Measurements from ENCODE around the gene C1orf21. TPM values are rescaled to one million over a fixed set of nuclear protein-coding genes. Genes with fewer than 3 reads are reported as not detected.

The C1orf21 gene
- total RNA-seq, 1 experiment from 2014 or later = 0.15 TPM

DNA sequence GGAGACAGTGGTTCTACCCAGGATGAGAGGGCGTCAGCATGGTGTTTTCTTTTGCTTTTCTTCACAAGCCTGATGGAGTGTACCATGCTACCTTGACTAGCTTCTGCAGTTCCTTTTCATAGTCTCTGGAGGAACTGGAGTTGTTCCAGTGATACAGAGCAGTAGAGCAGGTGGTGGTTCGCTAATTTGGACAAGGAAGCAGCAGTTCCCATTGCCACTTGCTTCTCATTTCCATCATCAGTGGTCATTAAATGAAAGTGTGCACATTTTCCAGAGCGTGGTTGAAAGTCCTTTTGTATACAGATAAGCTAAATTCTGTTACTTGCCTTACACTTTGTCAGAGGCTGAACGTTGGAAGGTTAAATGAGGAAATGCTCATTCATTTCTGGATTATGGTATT lies 182.3 kb downstream of the C1orf21 start:
- BruUV-seq (replicated peaks) = no TSS peak
- in situ Hi-C loops (cut with HindIII; ENCODE audit: low pct_unique_long_range_greater_than_20kb, low sequenced_read_pairs) = no loop called here

DNA sequence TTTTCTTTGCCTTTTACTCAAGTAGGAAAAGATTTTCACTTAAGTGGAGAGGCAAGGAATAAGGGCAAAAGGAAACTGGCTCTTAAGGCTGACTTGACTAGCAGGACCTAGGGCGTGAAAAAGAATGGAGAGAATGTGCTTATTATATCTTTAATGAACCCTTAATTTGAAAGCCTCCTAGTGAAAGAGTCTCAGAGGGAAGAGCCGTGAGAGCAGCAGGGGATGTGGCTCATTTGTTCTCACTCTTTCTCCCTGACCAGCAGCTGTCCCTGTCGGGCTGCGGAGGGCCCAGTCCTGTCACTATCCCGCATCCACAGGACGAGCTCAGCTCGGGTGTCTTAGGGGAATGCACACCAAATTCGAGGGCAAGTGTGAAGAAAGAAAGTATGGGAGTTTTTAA lies 187.8 kb downstream of the C1orf21 start:
- no peak overlapping the region for H3K4me3 ChIP-seq (ENCODE audit: low read depth in 2 of 2, low read length in 2 of 2)

More for the DNA sequence above, 182.3 kb downstream of the C1orf21 start:
- TF ChIP-seq, protein P1, sequence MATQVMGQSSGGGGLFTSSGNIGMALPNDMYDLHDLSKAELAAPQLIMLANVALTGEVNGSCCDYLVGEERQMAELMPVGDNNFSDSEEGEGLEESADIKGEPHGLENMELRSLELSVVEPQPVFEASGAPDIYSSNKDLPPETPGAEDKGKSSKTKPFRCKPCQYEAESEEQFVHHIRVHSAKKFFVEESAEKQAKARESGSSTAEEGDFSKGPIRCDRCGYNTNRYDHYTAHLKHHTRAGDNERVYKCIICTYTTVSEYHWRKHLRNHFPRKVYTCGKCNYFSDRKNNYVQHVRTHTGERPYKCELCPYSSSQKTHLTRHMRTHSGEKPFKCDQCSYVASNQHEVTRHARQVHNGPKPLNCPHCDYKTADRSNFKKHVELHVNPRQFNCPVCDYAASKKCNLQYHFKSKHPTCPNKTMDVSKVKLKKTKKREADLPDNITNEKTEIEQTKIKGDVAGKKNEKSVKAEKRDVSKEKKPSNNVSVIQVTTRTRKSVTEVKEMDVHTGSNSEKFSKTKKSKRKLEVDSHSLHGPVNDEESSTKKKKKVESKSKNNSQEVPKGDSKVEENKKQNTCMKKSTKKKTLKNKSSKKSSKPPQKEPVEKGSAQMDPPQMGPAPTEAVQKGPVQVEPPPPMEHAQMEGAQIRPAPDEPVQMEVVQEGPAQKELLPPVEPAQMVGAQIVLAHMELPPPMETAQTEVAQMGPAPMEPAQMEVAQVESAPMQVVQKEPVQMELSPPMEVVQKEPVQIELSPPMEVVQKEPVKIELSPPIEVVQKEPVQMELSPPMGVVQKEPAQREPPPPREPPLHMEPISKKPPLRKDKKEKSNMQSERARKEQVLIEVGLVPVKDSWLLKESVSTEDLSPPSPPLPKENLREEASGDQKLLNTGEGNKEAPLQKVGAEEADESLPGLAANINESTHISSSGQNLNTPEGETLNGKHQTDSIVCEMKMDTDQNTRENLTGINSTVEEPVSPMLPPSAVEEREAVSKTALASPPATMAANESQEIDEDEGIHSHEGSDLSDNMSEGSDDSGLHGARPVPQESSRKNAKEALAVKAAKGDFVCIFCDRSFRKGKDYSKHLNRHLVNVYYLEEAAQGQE (IDR thresholded peaks at IDR 0.05; ENCODE audit: insufficient read depth in 1 of 2, low read depth in 2 of 2, low read length in 1 of 2) = no peak
- TF ChIP-seq, protein P2, sequence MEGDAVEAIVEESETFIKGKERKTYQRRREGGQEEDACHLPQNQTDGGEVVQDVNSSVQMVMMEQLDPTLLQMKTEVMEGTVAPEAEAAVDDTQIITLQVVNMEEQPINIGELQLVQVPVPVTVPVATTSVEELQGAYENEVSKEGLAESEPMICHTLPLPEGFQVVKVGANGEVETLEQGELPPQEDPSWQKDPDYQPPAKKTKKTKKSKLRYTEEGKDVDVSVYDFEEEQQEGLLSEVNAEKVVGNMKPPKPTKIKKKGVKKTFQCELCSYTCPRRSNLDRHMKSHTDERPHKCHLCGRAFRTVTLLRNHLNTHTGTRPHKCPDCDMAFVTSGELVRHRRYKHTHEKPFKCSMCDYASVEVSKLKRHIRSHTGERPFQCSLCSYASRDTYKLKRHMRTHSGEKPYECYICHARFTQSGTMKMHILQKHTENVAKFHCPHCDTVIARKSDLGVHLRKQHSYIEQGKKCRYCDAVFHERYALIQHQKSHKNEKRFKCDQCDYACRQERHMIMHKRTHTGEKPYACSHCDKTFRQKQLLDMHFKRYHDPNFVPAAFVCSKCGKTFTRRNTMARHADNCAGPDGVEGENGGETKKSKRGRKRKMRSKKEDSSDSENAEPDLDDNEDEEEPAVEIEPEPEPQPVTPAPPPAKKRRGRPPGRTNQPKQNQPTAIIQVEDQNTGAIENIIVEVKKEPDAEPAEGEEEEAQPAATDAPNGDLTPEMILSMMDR (IDR thresholded peaks at IDR 0.05) = no peak
- TF ChIP-seq SIN3A (IDR thresholded peaks at IDR 0.05; ENCODE audit: borderline replicate concordance, insufficient read depth, low read depth, low read length) = no peak
- TF ChIP-seq TCF7L2 (IDR thresholded peaks at IDR 0.05; ENCODE audit: low read depth, low read length) = no peak
- no peak for TF ChIP-seq POLR2AphosphoS5 (IDR thresholded peaks at IDR 0.05; ENCODE audit: low read depth, low read length)
- ATAC-seq (no peak), DNase-seq (ENCODE audit: low read depth, low spot score) (no peak)
- Histone ChIP-seq H3K36me3 (ENCODE audit: control insufficient read depth, insufficient read depth, low read length) (no peaks in the 10 kb centered on the region), H3K9me3 (ENCODE audit: control insufficient read depth, insufficient read depth, low read depth, low read length) (no peaks in the 10 kb centered on the region), H3K27me3 (ENCODE audit: control insufficient read depth, insufficient read depth, low read length) (0 out of 2 replicates have a peak, but pooled peaks cover 2% of the 10 kb centered on the region), H3K27ac (ENCODE audit: low read length) (no peak overlapping the region), H3K4me3 (ENCODE audit: low read depth in 2 of 2, low read length in 2 of 2) (no peak overlapping the region), H3K4me1 (ENCODE audit: control insufficient read depth, insufficient read depth, low read length) (no peaks in the 10 kb centered on the region)
- CTCF ChIA-PET = no interaction called here
- intact Hi-C loops (cut with micrococcal nuclease; ENCODE audit: unreplicated experiment) = no loop called here
- POLR2A ChIA-PET = no interaction called here

More for the DNA sequence above, 187.8 kb downstream of the C1orf21 start:
- ChIA-PET CTCF (no interaction called here), POLR2A (no interaction called here)
- in situ Hi-C loops (cut with HindIII; ENCODE audit: low pct_unique_long_range_greater_than_20kb, low sequenced_read_pairs) (no loop called here), intact Hi-C loops (cut with micrococcal nuclease; ENCODE audit: unreplicated experiment) (no loop called here)
- no peak for ATAC-seq
- Histone ChIP-seq H3K27me3 (ENCODE audit: control insufficient read depth, insufficient read depth, low read length) (no peaks in the 10 kb centered on the region), H3K36me3 (ENCODE audit: control insufficient read depth, insufficient read depth, low read length) (no peaks in the 10 kb centered on the region), H3K4me1 (ENCODE audit: control insufficient read depth, insufficient read depth, low read length) (no peaks in the 10 kb centered on the region), H3K27ac (ENCODE audit: low read length) (no peak overlapping the region), H3K9me3 (ENCODE audit: control insufficient read depth, insufficient read depth, low read depth, low read length) (no peaks in the 10 kb centered on the region)
- DNase-seq (ENCODE audit: low read depth, low spot score) = no peak
- no TSS peak for BruUV-seq (replicated peaks)
- TF ChIP-seq POLR2AphosphoS5 (IDR thresholded peaks at IDR 0.05; ENCODE audit: low read depth, low read length) (no peak), SIN3A (IDR thresholded peaks at IDR 0.05; ENCODE audit: borderline replicate concordance, insufficient read depth, low read depth, low read length) (no peak)
- TF ChIP-seq, protein P2 (IDR thresholded peaks at IDR 0.05) = no peak

Data from Panc1 (cell line).